GM21526 (cell line): Measurements from ENCODE around the gene SOX5.
"Not testable (repeated sequence)": the region's sequence is repeated elsewhere in the genome, so short reads cannot be mapped to it uniquely, and the experiment has no call there.

ENCODE experiments used
- ATAC-seq: cut with Tn5 transposase; IDR thresholded peaks from one replicate; pipeline ENCODE4 v1.9.1; 2021; ENCODE audit warnings: moderate library complexity; ENCODE audit not compliant: unreplicated experiment, low FRiP score

SOX5 gene

GRCh38 chr12:23519444-23519843, 430.0 kb downstream of the SOX5 start:
- not testable (repeated sequence) for ATAC-seq

- ATAC-seq, result not testable (repeated sequence)
These were observed 433.7 kb downstream of the SOX5 start for GRCh38 chr12:23515785-23516184.

GRCh38 chr12:23510484-23510883, 439.0 kb downstream of the SOX5 start:
- no peak for ATAC-seq

GRCh38 chr12:23509832-23510231, 439.6 kb downstream of the SOX5 start:
- ATAC-seq, result not testable (repeated sequence)

GRCh38 chr12:23507785-23508184, 441.7 kb downstream of the SOX5 start:
- ATAC-seq, result not testable (repeated sequence)

GRCh38 chr12:23505736-23506135, 443.7 kb downstream of the SOX5 start:
- ATAC-seq, result not testable (repeated sequence)

GRCh38 chr12:23504641-23505399, 444.6 kb downstream of the SOX5 start:
- no peak for ATAC-seq

- no peak for ATAC-seq
These were observed 445.4 kb downstream of the SOX5 start for GRCh38 chr12:23504043-23504442.

GRCh38 chr12:23503544-23503943, 445.9 kb downstream of the SOX5 start:
- ATAC-seq, result no peak

- ATAC-seq, result no peak
These were observed 447.2 kb downstream of the SOX5 start for GRCh38 chr12:23502259-23502658.

GRCh38 chr12:23495472-23495871, 454.0 kb downstream of the SOX5 start:
- ATAC-seq, result no peak

GRCh38 chr12:23493672-23494071, 455.8 kb downstream of the SOX5 start:
- ATAC-seq, result no peak

GRCh38 chr12:23491029-23491428, 458.4 kb downstream of the SOX5 start:
- not testable (repeated sequence) for ATAC-seq

GRCh38 chr12:23488130-23488529, 461.3 kb downstream of the SOX5 start:
- no peak for ATAC-seq

- ATAC-seq, result no peak
These were observed 465.2 kb downstream of the SOX5 start for GRCh38 chr12:23484238-23484637.

- no peak for ATAC-seq
These were observed 466.9 kb downstream of the SOX5 start for GRCh38 chr12:23482571-23482970.
